ENCODE measurements around the gene NSL1. TPM values are rescaled to one million over a fixed set of nuclear protein-coding genes. Genes with fewer than 3 reads are reported as not detected.

Gene NSL1
- total and polyA plus RNA-seq, 4 donors = 9.2 to 48.8 (median 27.0) TPM

GRCh38 chr1:212687811-212688210 is 103.8 kb downstream of the NSL1 start:
- no peak for DNase-seq
- Histone ChIP-seq H3K4me3 (no peak overlapping the region), H3K4me1 (ENCODE audit: control insufficient read depth in 5 of 5, insufficient read depth in 5 of 5, low read length in 5 of 5) (peaks cover 0 to 16% (median 8%) of the 10 kb centered on the region in 5 donors), H3K9me3 (ENCODE audit: control insufficient read depth in 4 of 4, insufficient read depth in 3 of 4, low read length in 3 of 4) (no peaks in the 10 kb centered on the region), H3K9ac (ENCODE audit: insufficient read depth in 1 of 2, low read length in 2 of 2) (no peak overlapping the region), H3K27me3 (ENCODE audit: control insufficient read depth in 3 of 3, insufficient read depth in 3 of 3, low read length in 2 of 3) (no peaks in the 10 kb centered on the region), H3K27ac (ENCODE audit: low read depth in 1 of 2, low read length in 1 of 2) (no peak overlapping the region), H3K36me3 (ENCODE audit: control insufficient read depth in 4 of 4, insufficient read depth in 4 of 4, low read length in 4 of 4) (peaks cover 0 to 4% (median 0%) of the 10 kb centered on the region in 4 donors)
- TF ChIP-seq, protein P1, sequence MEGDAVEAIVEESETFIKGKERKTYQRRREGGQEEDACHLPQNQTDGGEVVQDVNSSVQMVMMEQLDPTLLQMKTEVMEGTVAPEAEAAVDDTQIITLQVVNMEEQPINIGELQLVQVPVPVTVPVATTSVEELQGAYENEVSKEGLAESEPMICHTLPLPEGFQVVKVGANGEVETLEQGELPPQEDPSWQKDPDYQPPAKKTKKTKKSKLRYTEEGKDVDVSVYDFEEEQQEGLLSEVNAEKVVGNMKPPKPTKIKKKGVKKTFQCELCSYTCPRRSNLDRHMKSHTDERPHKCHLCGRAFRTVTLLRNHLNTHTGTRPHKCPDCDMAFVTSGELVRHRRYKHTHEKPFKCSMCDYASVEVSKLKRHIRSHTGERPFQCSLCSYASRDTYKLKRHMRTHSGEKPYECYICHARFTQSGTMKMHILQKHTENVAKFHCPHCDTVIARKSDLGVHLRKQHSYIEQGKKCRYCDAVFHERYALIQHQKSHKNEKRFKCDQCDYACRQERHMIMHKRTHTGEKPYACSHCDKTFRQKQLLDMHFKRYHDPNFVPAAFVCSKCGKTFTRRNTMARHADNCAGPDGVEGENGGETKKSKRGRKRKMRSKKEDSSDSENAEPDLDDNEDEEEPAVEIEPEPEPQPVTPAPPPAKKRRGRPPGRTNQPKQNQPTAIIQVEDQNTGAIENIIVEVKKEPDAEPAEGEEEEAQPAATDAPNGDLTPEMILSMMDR (IDR thresholded peaks at IDR 0.05; ENCODE audit: control extremely low read depth, extremely low read depth) = no peak
- no peak for ATAC-seq (ENCODE audit: insufficient read depth, low FRiP score)
- 95 to 96% methylated on average over 2 of the region's 2 CpGs for WGBS, 2 donors

DNA sequence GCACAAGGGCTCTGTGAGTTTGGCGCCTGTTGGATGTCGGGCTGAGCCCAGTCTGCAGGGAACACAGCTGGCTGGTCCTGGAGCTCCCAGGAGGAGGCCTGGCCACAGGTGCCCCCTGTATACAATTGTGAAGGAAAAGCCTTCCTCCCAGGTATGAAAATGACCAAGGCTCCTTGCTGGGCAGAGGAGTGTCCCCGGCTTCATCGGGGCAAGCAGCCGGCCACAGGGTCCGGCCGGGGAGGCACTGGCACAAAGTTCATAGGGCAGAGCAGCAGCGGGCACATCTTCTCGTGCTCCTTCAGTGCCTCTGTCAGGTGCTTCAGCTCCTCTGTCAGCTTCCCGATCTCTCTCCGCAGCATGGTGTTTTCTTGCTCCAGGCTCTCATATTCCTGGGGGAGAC is 105.0 kb downstream of the NSL1 start:
- no peak overlapping the region for H3K4me3 ChIP-seq
- peaks cover 0 to 4% (median 0%) of the 10 kb centered on the region in 4 donors for H3K36me3 ChIP-seq (ENCODE audit: control insufficient read depth in 4 of 4, insufficient read depth in 4 of 4, low read length in 4 of 4)
- WGBS, 2 donors = 97 to 98% methylated on average over 11 of the region's 11 CpGs
- no peak for ATAC-seq (ENCODE audit: insufficient read depth, low FRiP score)
- H3K9me3 ChIP-seq (ENCODE audit: control insufficient read depth in 4 of 4, insufficient read depth in 3 of 4, low read length in 3 of 4) = no peaks in the 10 kb centered on the region
- no peaks in the 10 kb centered on the region for H3K27me3 ChIP-seq (ENCODE audit: control insufficient read depth in 3 of 3, insufficient read depth in 3 of 3, low read length in 2 of 3)
- no peak for DNase-seq
- H3K9ac ChIP-seq (ENCODE audit: insufficient read depth in 1 of 2, low read length in 2 of 2) = no peak overlapping the region
- TF ChIP-seq, protein P1 (IDR thresholded peaks at IDR 0.05; ENCODE audit: control extremely low read depth, extremely low read depth) = no peak
- H3K4me1 ChIP-seq (ENCODE audit: control insufficient read depth in 5 of 5, insufficient read depth in 5 of 5, low read length in 5 of 5) = peaks cover 0 to 16% (median 8%) of the 10 kb centered on the region in 5 donors
- H3K27ac ChIP-seq (ENCODE audit: low read depth in 1 of 2, low read length in 1 of 2) = no peak overlapping the region

- WGBS, 2 donors = 73 to 77% methylated on average over 3 of the region's 3 CpGs
Observed at GRCh38 chr1:212686069-212686468, 105.5 kb downstream of the NSL1 start.

More at GRCh38 chr1:212686069-212686468, 105.5 kb downstream of the NSL1 start:
- no peaks in the 10 kb centered on the region for H3K27me3 ChIP-seq (ENCODE audit: control insufficient read depth in 3 of 3, insufficient read depth in 3 of 3, low read length in 2 of 3)
- TF ChIP-seq, protein P1 (IDR thresholded peaks at IDR 0.05; ENCODE audit: control extremely low read depth, extremely low read depth) = no peak
- DNase-seq = no peak
- no peak overlapping the region for H3K27ac ChIP-seq (ENCODE audit: low read depth in 1 of 2, low read length in 1 of 2)
- no peaks in the 10 kb centered on the region for H3K9me3 ChIP-seq (ENCODE audit: control insufficient read depth in 4 of 4, insufficient read depth in 3 of 4, low read length in 3 of 4)
- ATAC-seq (ENCODE audit: insufficient read depth, low FRiP score) = no peak
- H3K4me1 ChIP-seq (ENCODE audit: control insufficient read depth in 5 of 5, insufficient read depth in 5 of 5, low read length in 5 of 5) = peaks cover 0 to 16% (median 8%) of the 10 kb centered on the region in 5 donors
- no peak overlapping the region for H3K9ac ChIP-seq (ENCODE audit: insufficient read depth in 1 of 2, low read length in 2 of 2)
- H3K4me3 ChIP-seq = no peak overlapping the region
- peaks cover 0 to 4% (median 0%) of the 10 kb centered on the region in 4 donors for H3K36me3 ChIP-seq (ENCODE audit: control insufficient read depth in 4 of 4, insufficient read depth in 4 of 4, low read length in 4 of 4)
